NCI-H1930 (cell line): Measurements from ENCODE around the gene SLC36A1.

ENCODE experiments used
- DNase-seq, 2 experiments: peaks; one replicate each; lab custom pipeline; 2025; lab: John Stamatoyannopoulos, UW

The SLC36A1 gene

GRCh38 chr5:151451626-151452520 is 4.5 kb downstream of the SLC36A1 start:
- DNase-seq, result no peak

GRCh38 chr5:151454166-151454565 is 6.8 kb downstream of the SLC36A1 start:
- no peak for DNase-seq

GRCh38 chr5:151454889-151455288 is 7.5 kb downstream of the SLC36A1 start:
- no peak for DNase-seq

- DNase-seq, result no peak
Observed at GRCh38 chr5:151456321-151456940, 9.0 kb downstream of the SLC36A1 start.

GRCh38 chr5:151458314-151458713 is 10.9 kb downstream of the SLC36A1 start:
- DNase-seq, result no peak

- no peak for DNase-seq
Observed at GRCh38 chr5:151459680-151460324, 12.4 kb downstream of the SLC36A1 start.

- no peak for DNase-seq
Observed at GRCh38 chr5:151461312-151461711, 13.9 kb downstream of the SLC36A1 start.

GRCh38 chr5:151463137-151464029 is 16.0 kb downstream of the SLC36A1 start:
- no peak for DNase-seq

GRCh38 chr5:151464101-151464500 is 16.7 kb downstream of the SLC36A1 start:
- DNase-seq, result no peak

- no peak for DNase-seq
Observed at GRCh38 chr5:151465476-151465875, 18.1 kb downstream of the SLC36A1 start.

GRCh38 chr5:151467576-151467975 is 20.2 kb downstream of the SLC36A1 start:
- no peak for DNase-seq

- DNase-seq, result no peak
Observed at GRCh38 chr5:151469386-151469785, 22.0 kb downstream of the SLC36A1 start.

GRCh38 chr5:151469992-151470391 is 22.6 kb downstream of the SLC36A1 start:
- DNase-seq, result peak; percentile 43 to 56

GRCh38 chr5:151470439-151470838 is 23.0 kb downstream of the SLC36A1 start:
- no peak for DNase-seq

- no peak for DNase-seq
Observed at GRCh38 chr5:151471276-151471675, 23.9 kb downstream of the SLC36A1 start.

GRCh38 chr5:151474799-151475198 is 27.4 kb downstream of the SLC36A1 start:
- no peak for DNase-seq

GRCh38 chr5:151475388-151475787 is 28.0 kb downstream of the SLC36A1 start:
- no peak for DNase-seq

GRCh38 chr5:151476016-151476415 is 28.6 kb downstream of the SLC36A1 start:
- DNase-seq, result no peak

- no peak for DNase-seq
Observed at GRCh38 chr5:151477101-151477500, 29.7 kb downstream of the SLC36A1 start.

- DNase-seq, result no peak
Observed at GRCh38 chr5:151480384-151481293, 33.2 kb downstream of the SLC36A1 start.

- no peak for DNase-seq
Observed at GRCh38 chr5:151483176-151483575, 35.8 kb downstream of the SLC36A1 start.
